ENCODE data around the gene SLC25A11. TPM values are rescaled to one million over a fixed set of nuclear protein-coding genes. Genes with fewer than 3 reads are reported as not detected.
A peak's percentile ranks its signal among the peaks of the same experiment; 100 is the strongest.

Gene SLC25A11
- total RNA-seq, 2 donors from 2014 or later: 166 to 175 TPM

- peak; percentile 91 for DNase-seq
- ATAC-seq: peak; percentile 74 to 79
- intact Hi-C loops (cut with DNase I): no loop called here
Measured at GRCh38 chr17:4948166-4948930, 8.5 kb upstream of the SLC25A11 start, which contains the start of gene PFN1. Gene PFN1 (minus strand): TSS chr17:4948530. CDS start chr17:4948394, 136 bp downstream.

- DNase-seq (peak; percentile 68), ATAC-seq (peak; percentile 35 to 39)
- intact Hi-C loops (cut with DNase I): no loop called here
Measured at GRCh38 chr17:4947411-4948165, 7.7 kb upstream of the SLC25A11 start.

DNA sequence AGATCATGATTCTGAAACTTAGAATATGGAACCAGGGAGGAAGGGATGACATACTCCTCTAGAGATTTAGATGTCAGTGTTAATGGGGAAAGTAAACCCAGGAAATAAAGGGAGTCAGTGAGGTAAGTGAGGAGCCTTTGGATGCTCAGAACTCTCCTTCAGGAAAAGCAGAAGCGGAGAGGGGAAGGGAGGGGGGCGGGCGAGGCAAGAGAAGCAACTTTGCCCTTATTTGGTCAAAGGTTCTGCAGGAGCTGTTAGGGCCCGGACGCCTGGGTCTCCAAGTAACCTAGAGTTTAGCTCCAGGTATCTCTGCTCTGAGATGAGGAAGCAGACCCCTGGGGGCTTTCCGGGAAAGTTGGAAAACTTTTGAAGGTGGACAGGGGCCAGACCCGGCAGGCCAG, 7.2 kb upstream of the SLC25A11 start:
- no peak for DNase-seq
- intact Hi-C loops (cut with DNase I): no loop called here

GRCh38 chr17:4946312-4946976, 6.6 kb upstream of the SLC25A11 start:
- intact Hi-C loops (cut with DNase I): no loop called here
- no peak for DNase-seq

More for the DNA sequence above, 7.2 kb upstream of the SLC25A11 start:
- ATAC-seq: no peak

DNA sequence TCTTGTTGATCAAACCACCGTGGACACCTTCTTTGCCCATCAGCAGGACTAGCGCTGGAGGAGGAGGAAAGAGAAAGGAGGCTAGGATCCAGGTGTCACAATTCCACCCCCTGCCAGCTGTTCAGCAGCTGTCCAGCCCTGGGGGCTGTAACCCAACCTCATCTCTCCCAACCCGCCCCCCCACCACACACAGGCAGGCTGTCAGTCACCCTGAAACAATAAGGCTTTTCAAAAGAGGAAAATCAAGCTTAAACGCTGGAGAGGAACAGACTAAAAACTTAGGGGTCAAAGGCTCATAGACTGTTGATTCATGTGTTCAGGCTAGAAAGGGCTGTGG, 6.1 kb upstream of the SLC25A11 start:
- ATAC-seq (no peak), DNase-seq (no peak)
- intact Hi-C loops (cut with DNase I): no loop called here

More at GRCh38 chr17:4946312-4946976, 6.6 kb upstream of the SLC25A11 start:
- ATAC-seq: no peak

DNA sequence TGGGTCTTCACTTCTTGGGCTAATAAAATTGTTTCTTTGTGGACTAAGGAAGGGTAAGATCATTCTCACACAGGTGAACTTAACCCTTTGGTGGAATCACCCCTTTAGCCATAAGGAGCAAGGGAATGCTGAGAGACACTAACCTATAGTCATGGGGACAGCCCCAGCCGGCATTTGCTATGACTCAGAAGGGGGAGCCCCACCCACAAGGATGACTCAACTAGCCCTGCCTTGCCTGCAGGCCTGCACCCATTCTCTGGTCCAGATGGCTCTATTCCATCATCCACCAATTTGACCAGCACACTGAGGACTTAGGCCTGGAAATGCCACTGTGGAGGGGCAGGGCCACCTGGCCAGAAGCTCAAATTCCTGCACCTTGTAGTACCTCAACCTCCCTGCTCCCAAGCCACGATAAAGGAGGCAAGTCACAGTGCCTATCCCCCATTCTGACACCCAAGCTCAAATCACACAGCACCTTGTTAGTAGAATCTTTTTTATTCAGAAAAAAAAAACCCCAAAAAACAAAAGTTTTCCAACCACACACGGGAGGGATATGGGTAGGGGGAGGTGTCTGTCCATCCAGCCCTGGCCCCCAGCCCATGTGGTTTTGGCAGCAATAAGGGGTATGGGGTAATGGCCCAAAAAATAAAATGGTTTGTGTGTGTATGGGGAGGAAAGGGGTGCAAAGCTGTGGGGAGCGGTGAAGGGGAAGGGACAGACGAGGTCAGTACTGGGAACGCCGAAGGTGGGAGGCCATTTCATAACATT, 5.5 kb upstream of the SLC25A11 start:
- peak in 1 of 2 donors; percentile 37 for ATAC-seq
- peak; percentile 85 for DNase-seq
- intact Hi-C loops (cut with DNase I): no loop called here

GRCh38 chr17:4944554-4945175, 4.8 kb upstream of the SLC25A11 start:
- no peak for ATAC-seq
- DNase-seq: no peak
- intact Hi-C loops (cut with DNase I): no loop called here

- intact Hi-C loops (cut with DNase I): no loop called here
- no peak for DNase-seq
- ATAC-seq: no peak
Measured at GRCh38 chr17:4944163-4944553, 4.3 kb upstream of the SLC25A11 start.

DNA sequence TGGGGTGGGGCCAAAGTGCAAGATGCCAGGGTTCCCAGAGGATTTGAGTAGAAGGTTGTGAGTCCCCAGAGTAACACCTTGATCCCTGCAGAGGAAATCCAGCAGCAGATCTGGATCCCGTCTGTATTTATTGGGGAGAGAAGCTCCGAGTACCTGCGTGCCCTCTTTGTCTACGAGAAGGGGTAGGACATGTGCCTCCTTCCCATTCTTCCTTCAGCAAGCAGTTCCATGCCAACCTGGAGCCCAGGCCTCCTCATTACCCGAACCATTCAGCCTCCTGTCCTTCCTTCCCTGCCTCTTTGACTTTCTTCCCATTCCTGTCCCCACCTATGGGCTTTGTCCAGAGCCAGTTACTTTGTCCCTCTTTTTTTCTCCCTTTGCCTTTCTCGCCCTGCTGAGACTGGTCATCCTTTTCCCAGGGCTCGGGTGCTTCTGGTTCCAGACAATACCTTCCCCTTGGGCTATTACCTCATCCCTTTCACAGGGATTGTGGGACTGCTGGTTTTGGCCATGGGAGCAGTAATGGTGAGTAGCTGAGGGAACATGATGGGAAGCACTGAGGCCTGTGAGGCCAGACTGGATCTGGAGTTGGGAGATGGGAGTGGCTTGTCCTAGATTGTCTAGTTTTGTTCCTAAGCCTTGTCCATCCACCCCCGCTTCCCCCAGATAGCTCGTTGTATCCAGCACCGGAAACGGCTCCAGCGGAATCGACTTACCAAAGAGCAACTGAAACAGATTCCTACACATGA, 3.1 kb upstream of the SLC25A11 start:
- DNase-seq (no peak), ATAC-seq (no peak)
- intact Hi-C loops (cut with DNase I): no loop called here

DNA sequence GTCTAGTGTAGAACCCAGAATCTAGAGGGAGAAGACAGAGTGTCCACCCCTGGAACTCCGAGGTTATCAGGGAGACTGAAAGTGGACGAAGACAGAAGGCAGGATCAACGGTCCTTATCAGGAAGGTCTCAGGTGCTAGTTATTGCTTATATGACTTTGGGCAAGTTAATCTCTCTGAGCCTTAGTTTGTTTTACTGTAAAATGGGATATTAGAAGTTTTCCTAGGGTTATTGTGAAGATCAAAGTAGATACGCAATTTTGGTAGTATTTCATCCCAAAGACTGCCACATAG, 1.4 kb upstream of the SLC25A11 start:
- intact Hi-C loops (cut with DNase I): no loop called here

GRCh38 chr17:4940555-4941318, 891 bp upstream of the SLC25A11 start:
- intact Hi-C loops (cut with DNase I): no loop called here
- ATAC-seq (peak; percentile 69 to 70), DNase-seq (peak; percentile 85)

More for the DNA sequence above, 1.4 kb upstream of the SLC25A11 start:
- DNase-seq: no peak
- ATAC-seq: no peak

DNA sequence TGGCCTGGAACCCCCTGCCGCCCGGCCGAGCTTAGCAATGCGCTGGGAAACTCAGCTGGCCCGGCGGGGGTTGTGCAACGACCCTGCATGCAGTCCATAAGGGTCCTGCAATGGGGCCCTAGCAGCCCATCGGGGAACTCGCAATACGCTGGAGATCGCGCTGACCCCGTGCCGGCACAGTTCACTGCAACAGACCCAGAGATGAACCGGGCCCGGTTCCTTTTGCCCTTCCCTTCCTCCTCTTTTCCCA, 375 bp downstream of the SLC25A11 start:
- no peak for ATAC-seq
- DNase-seq: peak; percentile 53
- intact Hi-C loops (cut with DNase I): no loop called here

GRCh38 chr17:4938688-4939545, 929 bp downstream of the SLC25A11 start:
- intact Hi-C loops (cut with DNase I): no loop called here
- no peak for ATAC-seq
- no peak for DNase-seq

DNA sequence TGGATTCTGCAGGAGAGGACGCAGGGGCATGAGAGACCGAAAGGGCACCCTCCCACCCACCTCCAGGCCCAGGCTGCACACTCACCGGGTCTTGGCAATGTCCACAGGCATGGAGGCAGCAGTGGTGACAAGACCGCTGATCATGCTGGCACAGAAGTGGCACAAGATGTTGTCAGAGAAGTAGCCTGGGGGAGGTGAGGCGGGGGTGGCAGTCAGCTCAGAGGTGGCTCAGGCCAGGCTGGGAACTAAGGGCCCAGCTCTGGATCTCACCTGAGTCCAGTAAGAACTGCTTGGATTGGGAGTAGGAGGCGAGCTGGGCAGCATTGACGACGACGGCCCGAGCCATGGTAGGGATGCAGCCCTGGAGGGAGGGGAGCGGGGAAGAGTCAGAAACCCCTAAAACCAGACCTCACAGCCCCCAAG, 1.8 kb downstream of the SLC25A11 start:
- intact Hi-C loops (cut with DNase I): no loop called here
- ATAC-seq: no peak
- DNase-seq: no peak

DNA sequence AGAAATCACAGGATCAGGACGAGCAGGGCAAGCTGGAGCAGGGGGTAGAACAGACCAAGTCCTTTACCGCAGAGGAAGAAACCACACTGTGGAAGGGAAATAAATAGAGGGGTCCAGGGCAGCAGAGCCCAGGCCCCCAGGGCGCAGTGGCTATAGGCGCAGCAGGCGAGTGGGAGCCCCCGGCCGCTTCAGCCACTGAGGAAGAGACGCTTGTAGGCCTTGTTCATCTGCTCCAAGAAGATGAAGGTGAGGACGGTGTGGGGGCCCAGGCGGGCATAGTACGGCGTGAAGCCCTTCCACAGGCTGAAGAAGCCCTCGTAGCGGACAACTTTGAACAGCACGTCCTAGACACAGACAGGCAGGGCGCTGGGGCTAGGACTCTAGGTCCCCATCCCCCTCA, 2.3 kb downstream of the SLC25A11 start:
- intact Hi-C loops (cut with DNase I): no loop called here
- DNase-seq: no peak
- no peak for ATAC-seq

- ATAC-seq (no peak), DNase-seq (no peak)
- intact Hi-C loops (cut with DNase I): no loop called here
Measured at GRCh38 chr17:4936436-4936835, 3.4 kb downstream of the SLC25A11 start.

DNA sequence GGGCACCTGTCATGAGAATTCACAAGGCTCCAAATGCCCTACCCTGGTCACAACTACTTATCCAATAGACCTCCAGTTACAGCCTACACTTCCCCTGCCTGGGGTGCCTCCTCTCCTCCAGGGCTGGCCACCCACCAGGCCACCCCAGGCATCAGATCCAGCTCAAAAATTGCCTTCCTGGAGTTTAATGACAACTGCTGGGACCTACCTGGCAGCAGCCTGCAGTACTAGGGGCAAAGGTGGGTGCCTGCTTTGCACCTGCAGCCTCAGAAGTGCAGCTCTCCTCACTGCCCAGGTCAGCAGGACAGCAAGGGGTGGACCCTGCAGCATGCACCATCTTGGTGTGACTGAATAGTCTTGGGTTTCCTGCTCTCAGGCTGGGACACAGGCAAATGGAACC, 4.2 kb downstream of the SLC25A11 start:
- intact Hi-C loops (cut with DNase I): no loop called here
- DNase-seq: no peak
- no peak for ATAC-seq
